IMR-90 (cell line): ENCODE measurements around the gene FIBIN. TPM values are rescaled to one million over a fixed set of nuclear protein-coding genes. Genes with fewer than 3 reads are reported as not detected.
A peak's percentile ranks its signal among the peaks of the same experiment; 100 is the strongest.

Experiments used
- ATAC-seq: fragments of 200-7000 bp; cut with Tn5 transposase; 2 replicates; pipeline ENCODE4 v1.9.1; 2020; ENCODE audit warnings: low read depth, mild to moderate bottlenecking, moderate library complexity
- BruUV-seq: library from RNA; stranded (reverse); fragments of 400-500 nt; replicated peaks from 2 replicates; lab custom pipeline; 2021; lab: Mats Ljungman, UMichigan
- CTCF ChIA-PET: fragments of 300-600 bp; formaldehyde crosslinking; extraction: SDS; loops from one replicate; lab custom pipeline; 2021; ENCODE audit warnings: antibody characterized with exemption; lab: Yijun Ruan, JAX
- POLR2A ChIA-PET: fragments of 300-600 bp; sonication (Branson Sonifier 250); formaldehyde crosslinking; loops from one replicate; lab custom pipeline; 2022; ENCODE audit warnings: antibody characterized with exemption; ENCODE audit not compliant: unreplicated experiment; lab: Charles Lee
- DNase-seq: peaks from one replicate; pipeline ENCODE4 v3.0.0; 2013
- H2AFZ ChIP-seq: replicated peaks from 2 replicates; pipeline ENCODE3; 2013; ENCODE audit warnings: low read length, mild to moderate bottlenecking; ENCODE audit not compliant: poor library complexity
- H2AK5ac ChIP-seq: 2 replicates; pipeline ENCODE4 v1.6.1; 2013; ENCODE audit warnings: low read depth, low read length, inconsistent platforms
- H2AK9ac ChIP-seq: replicated peaks from 2 replicates; pipeline ENCODE3; 2013; ENCODE audit warnings: mild to moderate bottlenecking, low read depth, low read length, moderate library complexity; ENCODE audit not compliant: poor library complexity
- H2BK120ac ChIP-seq: 2 replicates; pipeline ENCODE4 v1.6.1; 2013; ENCODE audit warnings: low read depth, low read length, inconsistent platforms
- H2BK15ac ChIP-seq: 3 replicates; pipeline ENCODE4 v1.6.1; 2013; ENCODE audit warnings: low read depth, low read length, inconsistent platforms
- H2BK20ac ChIP-seq: 2 replicates; pipeline ENCODE4 v1.6.1; 2013; ENCODE audit warnings: low read depth, mild to moderate bottlenecking, inconsistent platforms, low read length, moderate library complexity
- H2BK5ac ChIP-seq: 2 replicates; pipeline ENCODE4 v1.6.1; 2013; ENCODE audit warnings: mild to moderate bottlenecking, low read depth, low read length, inconsistent platforms; ENCODE audit not compliant: poor library complexity, severe bottlenecking
- H3K14ac ChIP-seq: replicated peaks from 2 replicates; pipeline ENCODE4 v1.6.1; 2013; ENCODE audit warnings: low read depth, low read length, inconsistent platforms
- H3K18ac ChIP-seq: 2 replicates; pipeline ENCODE4 v1.6.1; 2013; ENCODE audit warnings: low read depth, low read length, control low read depth
- H3K23ac ChIP-seq: 2 replicates; pipeline ENCODE4 v1.6.1; 2013; ENCODE audit warnings: low read depth, low read length, inconsistent platforms
- H3K27ac ChIP-seq: 2 replicates; pipeline ENCODE4 v1.5.1; 2013; ENCODE audit warnings: mild to moderate bottlenecking, control low read depth, low read length; ENCODE audit not compliant: insufficient read depth
- H3K27me3 ChIP-seq: 2 replicates; pipeline ENCODE4 v1.6.1; 2013; ENCODE audit warnings: low read length; ENCODE audit not compliant: control insufficient read depth, insufficient read depth
- H3K36me3 ChIP-seq: 2 replicates; pipeline ENCODE4 v1.6.1; 2013; ENCODE audit warnings: low read length, mixed read lengths; ENCODE audit not compliant: control insufficient read depth, insufficient read depth
- H3K4ac ChIP-seq: 2 replicates; pipeline ENCODE4 v1.6.1; 2013; ENCODE audit warnings: low read depth, low read length, inconsistent platforms
- H3K4me1 ChIP-seq: 2 replicates; pipeline ENCODE4 v1.6.1; 2013; ENCODE audit warnings: low read length, mixed read lengths; ENCODE audit not compliant: control insufficient read depth, insufficient read depth
- H3K4me2 ChIP-seq: 2 replicates; pipeline ENCODE4 v1.6.1; 2013; ENCODE audit warnings: low read depth, mild to moderate bottlenecking, control low read depth, low read length, moderate library complexity
- H3K4me3 ChIP-seq: 2 replicates; pipeline ENCODE4 v1.5.1; 2013; ENCODE audit warnings: low read depth, mild to moderate bottlenecking, control low read depth, low read length, moderate library complexity; ENCODE audit not compliant: insufficient read depth
- H3K56ac ChIP-seq: 2 replicates; pipeline ENCODE4 v1.6.1; 2013; ENCODE audit warnings: low read length, inconsistent platforms; ENCODE audit not compliant: insufficient read depth; ENCODE audit errors: extremely low read depth
- H3K79me1 ChIP-seq, 2 experiments: 2 replicates each; pipeline ENCODE4 v1.6.1; 2013; ENCODE audit warnings: low read length in 2 of 2, inconsistent platforms in 1 of 2, low read depth in 1 of 2
- H3K9ac ChIP-seq: 2 replicates; pipeline ENCODE4 v1.6.1; 2013; ENCODE audit warnings: low read depth, low read length, control low read depth
- H3K9me1 ChIP-seq: 2 replicates; pipeline ENCODE4 v1.6.1; 2013; ENCODE audit warnings: low read length, inconsistent platforms; ENCODE audit not compliant: insufficient read depth
- H3K9me3 ChIP-seq: 2 replicates; pipeline ENCODE4 v1.6.1; 2013; ENCODE audit warnings: low read length; ENCODE audit not compliant: control insufficient read depth, insufficient read depth
- H4K20me1 ChIP-seq: 2 replicates; pipeline ENCODE4 v1.6.1; 2013; ENCODE audit warnings: low read length, inconsistent platforms; ENCODE audit not compliant: insufficient read depth
- H4K5ac ChIP-seq: 2 replicates; pipeline ENCODE4 v1.6.1; 2013; ENCODE audit warnings: mild to moderate bottlenecking, low read depth, low read length, control low read depth
- H4K8ac ChIP-seq, 2 experiments: 2 replicates each; pipeline ENCODE4 v1.6.1; 2013; ENCODE audit warnings: low read depth in 2 of 2, low read length in 2 of 2, control low read depth in 1 of 2, inconsistent platforms in 1 of 2
- H4K91ac ChIP-seq: 2 replicates; pipeline ENCODE4 v1.6.1; 2013; ENCODE audit warnings: low read depth, low read length, inconsistent platforms; ENCODE audit not compliant: insufficient read depth
- BHLHE40 ChIP-seq: fragments of 150-350 bp; IDR thresholded peaks from 2 replicates; pipeline ENCODE4 v1.6.1; 2016; ENCODE audit warnings: mild to moderate bottlenecking, low read depth, low read length
- CEBPB ChIP-seq: IDR thresholded peaks from 2 replicates; pipeline ENCODE4 v1.6.1; 2012; ENCODE audit warnings: low read depth, low read length, improper control_type of control experiment
- CHD1 ChIP-seq: IDR thresholded peaks from 2 replicates; pipeline ENCODE4 v1.6.1; 2012; ENCODE audit warnings: low read depth, low read length, improper control_type of control experiment
- FOS ChIP-seq: fragments of 150-350 bp; IDR thresholded peaks from 2 replicates; pipeline ENCODE4 v1.6.1; 2016; ENCODE audit warnings: low read depth, low read length
- MAFK ChIP-seq: IDR thresholded peaks from 2 replicates; pipeline ENCODE4 v1.6.1; 2012; ENCODE audit warnings: low read depth, low read length, improper control_type of control experiment
- MAZ ChIP-seq: IDR thresholded peaks from 2 replicates; pipeline ENCODE4 v1.6.1; 2012; ENCODE audit warnings: low read depth, mild to moderate bottlenecking, low read length, improper control_type of control experiment, moderate library complexity, borderline replicate concordance
- MXI1 ChIP-seq: IDR thresholded peaks from 2 replicates; pipeline ENCODE4 v1.6.1; 2012; ENCODE audit warnings: low read depth, mild to moderate bottlenecking, low read length, moderate library complexity, borderline replicate concordance
- POLR2A ChIP-seq: IDR thresholded peaks from 2 replicates; pipeline ENCODE4 v1.6.1; 2012; ENCODE audit warnings: mild to moderate bottlenecking, low read depth, low read length
- RCOR1 ChIP-seq: IDR thresholded peaks from 2 replicates; pipeline ENCODE4 v1.6.1; 2012; ENCODE audit warnings: mild to moderate bottlenecking, low read length, improper control_type of control experiment; ENCODE audit not compliant: insufficient replicate concordance
- RFX5 ChIP-seq: IDR thresholded peaks from 2 replicates; pipeline ENCODE4 v1.8.0; 2012; ENCODE audit warnings: low read depth, mild to moderate bottlenecking, low read length, moderate library complexity
- SMC3 ChIP-seq: fragments of 150-350 bp; IDR thresholded peaks from 2 replicates; pipeline ENCODE4 v1.6.1; 2016; ENCODE audit warnings: low read depth, mild to moderate bottlenecking, antibody characterized with exemption, low read length, moderate library complexity
- WGBS, 2 experiments: methylation state at CpG; one replicate each; pipeline versions ENCODE4 v1.1.5 to v1.1.7; 2013; ENCODE audit warnings: missing lambda C conversion rate in 2 of 2; ENCODE audit not compliant: insufficient read length in 1 of 2; ENCODE audit errors: extremely low coverage in 2 of 2; 5-methylcytosine and 5-hydroxymethylcytosine counted together
- dilution Hi-C: fragments of 300-500 bp; cut with HindIII; formaldehyde crosslinking; loops from one replicate; pipeline ENCODE4 v1.14.3; 2018; ENCODE audit warnings: low sequenced_read_pairs; ENCODE audit not compliant: unreplicated experiment
- in situ Hi-C: fragments of 300-500 bp; cut with MboI; formaldehyde crosslinking; loops from 3 replicates; pipeline ENCODE4 v1.14.3; 2019; ENCODE audit warnings: low sequenced_read_pairs, inconsistent platforms, mixed read lengths
- intact Hi-C: fragments of 100-400 bp; cut with micrococcal nuclease; formaldehyde crosslinking; loops from 2 replicates; pipeline ENCODE4 v1.10.0; 2022
- polyA plus RNA-seq, 3 experiments: library from polyadenylated mRNA; depleted of rRNA; stranded (reverse); fragments of >200 nt; gene quantifications; 2 replicates each; pipeline ENCODE4 v1.2.3, GENCODE V29; 2012; ENCODE audit warnings: low replicate concordance in 1 of 3
- total RNA-seq: library from RNA; depleted of rRNA; stranded (reverse); fragments of >200 nt; gene quantifications from 2 replicates; pipeline ENCODE4 v1.2.3, GENCODE V29; 2012
- TF ChIP-seq, protein P1 (sequence below): conservative IDR thresholded peaks from 2 replicates; pipeline ENCODE4 v1.5.1; 2012; ENCODE audit warnings: mild to moderate bottlenecking, low read depth, low read length, improper control_type of control experiment
- TF ChIP-seq, protein P2 (sequence below): fragments of 150-350 bp; IDR thresholded peaks from 2 replicates; pipeline ENCODE4 v1.6.1; 2017; ENCODE audit warnings: mild to moderate bottlenecking, antibody characterized with exemption, low read length, low read depth

FIBIN gene
- total and polyA plus RNA-seq, 2 of the 4 experiments (the other 2 are of a cell fraction): 5.7 to 6.1 TPM

DNA sequence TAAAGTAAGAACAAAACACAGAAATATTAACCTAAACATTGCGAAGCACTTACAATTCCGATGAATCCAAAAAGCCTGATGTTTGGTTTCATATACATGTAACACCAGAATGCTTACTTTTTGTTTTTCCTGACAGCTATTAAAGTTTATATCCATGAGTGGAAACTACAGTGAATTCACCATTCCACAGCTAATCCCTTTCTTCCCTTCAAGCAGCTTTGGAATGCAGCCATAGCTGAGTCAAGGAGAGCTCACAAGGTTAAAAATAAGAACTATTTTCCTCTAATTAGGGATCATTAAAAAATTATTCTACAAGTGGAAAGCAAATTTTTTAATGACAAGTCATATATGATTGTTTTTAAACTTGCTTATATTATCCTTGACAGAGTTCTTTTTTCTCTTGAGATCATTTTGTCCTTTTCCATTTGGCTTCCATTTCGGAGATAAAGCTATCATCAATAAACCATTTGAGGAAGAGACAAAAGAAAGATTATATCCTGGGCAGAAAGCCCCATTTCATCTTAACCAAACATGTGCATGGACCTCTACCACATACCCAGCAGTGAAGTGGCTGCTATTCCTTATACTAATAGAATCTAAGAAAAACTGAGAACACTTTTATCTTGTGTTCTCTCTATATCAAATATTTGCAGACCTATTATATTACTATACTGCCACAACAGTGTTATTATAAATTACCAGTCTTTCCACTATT is 19.7 kb upstream of the FIBIN start:
- in situ Hi-C loops: no loop called here
- POLR2A ChIA-PET: interaction anchor here (0.7 kb wide), 1 partner anchor 499 kb away, joined by 3 read pairs; no protein-coding TSS in a partner anchor

More for the DNA sequence above, 19.7 kb upstream of the FIBIN start:
- H3K4ac ChIP-seq: peak overlapping the region; percentile 73; the same call in 1 of the 2 replicates
- 0 out of 2 replicates have a peak, but pooled peaks cover 3% of the 10 kb centered on the region for H3K9me1 ChIP-seq
- TF ChIP-seq SMC3 (no peak), RFX5 (no peak), MAZ (no peak), MAFK (no peak), CEBPB (no peak), POLR2A (no peak), CHD1 (no peak), BHLHE40 (no peak), FOS (no peak), RCOR1 (no peak), MXI1 (no peak)
- TF ChIP-seq, protein P1, sequence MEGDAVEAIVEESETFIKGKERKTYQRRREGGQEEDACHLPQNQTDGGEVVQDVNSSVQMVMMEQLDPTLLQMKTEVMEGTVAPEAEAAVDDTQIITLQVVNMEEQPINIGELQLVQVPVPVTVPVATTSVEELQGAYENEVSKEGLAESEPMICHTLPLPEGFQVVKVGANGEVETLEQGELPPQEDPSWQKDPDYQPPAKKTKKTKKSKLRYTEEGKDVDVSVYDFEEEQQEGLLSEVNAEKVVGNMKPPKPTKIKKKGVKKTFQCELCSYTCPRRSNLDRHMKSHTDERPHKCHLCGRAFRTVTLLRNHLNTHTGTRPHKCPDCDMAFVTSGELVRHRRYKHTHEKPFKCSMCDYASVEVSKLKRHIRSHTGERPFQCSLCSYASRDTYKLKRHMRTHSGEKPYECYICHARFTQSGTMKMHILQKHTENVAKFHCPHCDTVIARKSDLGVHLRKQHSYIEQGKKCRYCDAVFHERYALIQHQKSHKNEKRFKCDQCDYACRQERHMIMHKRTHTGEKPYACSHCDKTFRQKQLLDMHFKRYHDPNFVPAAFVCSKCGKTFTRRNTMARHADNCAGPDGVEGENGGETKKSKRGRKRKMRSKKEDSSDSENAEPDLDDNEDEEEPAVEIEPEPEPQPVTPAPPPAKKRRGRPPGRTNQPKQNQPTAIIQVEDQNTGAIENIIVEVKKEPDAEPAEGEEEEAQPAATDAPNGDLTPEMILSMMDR: no peak
- TF ChIP-seq, protein P2, sequence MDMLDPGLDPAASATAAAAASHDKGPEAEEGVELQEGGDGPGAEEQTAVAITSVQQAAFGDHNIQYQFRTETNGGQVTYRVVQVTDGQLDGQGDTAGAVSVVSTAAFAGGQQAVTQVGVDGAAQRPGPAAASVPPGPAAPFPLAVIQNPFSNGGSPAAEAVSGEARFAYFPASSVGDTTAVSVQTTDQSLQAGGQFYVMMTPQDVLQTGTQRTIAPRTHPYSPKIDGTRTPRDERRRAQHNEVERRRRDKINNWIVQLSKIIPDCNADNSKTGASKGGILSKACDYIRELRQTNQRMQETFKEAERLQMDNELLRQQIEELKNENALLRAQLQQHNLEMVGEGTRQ: no peak
- H2BK20ac ChIP-seq: peak overlapping the region; percentile 87
- H2BK120ac ChIP-seq: peak overlapping the region; percentile 90
- dilution Hi-C loops (no loop called here), intact Hi-C loops (loop anchor here (10.0 kb wide), 1 partner anchor 421 kb away; no protein-coding TSS in a partner anchor)
- H2AK9ac ChIP-seq: no peak overlapping the region
- peak overlapping the region; percentile 50; the same call in 1 of the 2 replicates for H4K91ac ChIP-seq
- H3K9me3 ChIP-seq: no peaks in the 10 kb centered on the region
- H3K27ac ChIP-seq: peak overlapping the region; percentile 56; the same call in 1 of the 2 replicates
- H3K79me1 ChIP-seq: no peaks in the 10 kb centered on the region
- no peak overlapping the region for H2AK5ac ChIP-seq
- peak; percentile 69 for DNase-seq
- H3K14ac ChIP-seq: peak overlapping the region; percentile 34; the same call in 1 of the 2 replicates
- peak; percentile 76 for ATAC-seq
- no peaks in the 10 kb centered on the region for H3K27me3 ChIP-seq
- no peaks in the 10 kb centered on the region for H3K36me3 ChIP-seq
- no peak overlapping the region for H3K4me2 ChIP-seq
- peak overlapping the region; percentile 53 to 80; a peak in 2 of 4 replicates for H4K8ac ChIP-seq
- H4K20me1 ChIP-seq: no peaks in the 10 kb centered on the region
- H3K9ac ChIP-seq: no peak overlapping the region
- CTCF ChIA-PET: no interaction called here
- no CpG with 5 or more reads among the region's 3 CpGs for WGBS, 2 experiments
- no peak overlapping the region for H4K5ac ChIP-seq
- H3K56ac ChIP-seq: no peak overlapping the region
- H3K4me1 ChIP-seq: peaks cover 2% of the 10 kb centered on the region
- peak overlapping the region; percentile 34; the same call in 1 of the 3 replicates for H2BK15ac ChIP-seq
- peak overlapping the region; percentile 51 for H2BK5ac ChIP-seq
- no peak overlapping the region for H3K4me3 ChIP-seq
- no TSS peak for BruUV-seq
- no peak overlapping the region for H2AFZ ChIP-seq
- H3K23ac ChIP-seq: peak overlapping the region; percentile 44; the same call in 1 of the 2 replicates
- H3K18ac ChIP-seq: peak overlapping the region; percentile 83; the same call in 1 of the 2 replicates
